SK-N-SH (cell line): ENCODE results near the gene COA6. TPM values are rescaled to one million over a fixed set of nuclear protein-coding genes. Genes with fewer than 3 reads are reported as not detected.

Source experiments
- CTCF ChIA-PET: fragments of 300-600, 350-600 bp; formaldehyde crosslinking; extraction: SDS; loops from one replicate; lab custom pipeline; 2021; lab: Yijun Ruan, JAX
- POLR2A ChIA-PET: fragments of 350-600 bp; sonication (Branson Sonifier 250); formaldehyde crosslinking; extraction: SDS; loops from one replicate; lab custom pipeline; 2020; ENCODE audit warnings: antibody characterized with exemption, inconsistent platforms; lab: Yijun Ruan, JAX
- DNase-seq: peaks from one replicate; pipeline ENCODE4 v3.0.0; 2012
- H2AFZ ChIP-seq: fragments of 200-600 bp; sonication (generic); 2 replicates; pipeline ENCODE4 v1.8.1; 2016; ENCODE audit warnings: antibody characterized with exemption, mild to moderate bottlenecking, low read depth
- H3F3A ChIP-seq: fragments of 200-600 bp; sonication (generic); replicated peaks from 2 replicates; pipeline ENCODE3; 2016; ENCODE audit warnings: antibody characterized with exemption, mild to moderate bottlenecking; ENCODE audit not compliant: insufficient read depth
- H3K27ac ChIP-seq, 2 experiments: fragments of 200-500 bp in 1 of 2; fragments of 200-600 bp in 1 of 2; sonication (Bioruptor generic) in 1 of 2; sonication (generic), shearing (Covaris generic) in 1 of 2; 2 replicates each; pipeline versions ENCODE4 v1.5.1 to v1.6.1; 2014 to 2016; ENCODE audit warnings: low read depth in 2 of 2, inconsistent platforms in 1 of 2, low read length in 1 of 2, mild to moderate bottlenecking in 1 of 2, mixed read lengths in 1 of 2
- H3K27me3 ChIP-seq: fragments of 200-600 bp; sonication (generic), shearing (Covaris generic); 2 replicates; pipeline ENCODE4 v1.6.1; 2016; ENCODE audit warnings: mixed run types; ENCODE audit not compliant: insufficient read depth
- H3K36me3 ChIP-seq, 2 experiments: fragments of 200-500 bp in 1 of 2; fragments of 200-600 bp in 1 of 2; sonication (Bioruptor generic) in 1 of 2; sonication (generic) in 1 of 2; replicated peaks in 1 of 2; 2 replicates each; pipeline versions ENCODE3 to v1.5.1; 2014 to 2016; ENCODE audit warnings: low read length in 1 of 2, mild to moderate bottlenecking in 1 of 2; ENCODE audit not compliant: insufficient read depth in 2 of 2, control insufficient read depth in 1 of 2
- H3K4me1 ChIP-seq, 2 experiments: fragments of 200-500 bp in 1 of 2; fragments of 200-600 bp in 1 of 2; sonication (Bioruptor generic) in 1 of 2; sonication (generic), shearing (Covaris generic) in 1 of 2; 2 replicates each; pipeline versions ENCODE4 v1.5.1 to v1.6.1; 2014 to 2016; ENCODE audit warnings: low read depth in 1 of 2, low read length in 1 of 2, mixed run types in 1 of 2; ENCODE audit not compliant: insufficient read depth in 2 of 2, control insufficient read depth in 1 of 2
- H3K4me2 ChIP-seq: fragments of 200-600 bp; sonication (generic), shearing (Covaris generic); 2 replicates; pipeline ENCODE4 v1.6.1; 2017; ENCODE audit warnings: mixed run types
- H3K4me3 ChIP-seq, 2 experiments: fragments of 200-500 bp in 1 of 2; fragments of 200-600 bp in 1 of 2; sonication (Bioruptor generic) in 1 of 2; sonication (generic), shearing (Covaris generic) in 1 of 2; 2 replicates each; pipeline versions ENCODE4 v1.5.1 to v1.8.1; 2014 to 2016; ENCODE audit warnings: low read depth in 2 of 2, inconsistent platforms in 1 of 2, low read length in 1 of 2, mild to moderate bottlenecking in 1 of 2, mixed read lengths in 1 of 2, moderate library complexity in 1 of 2
- H3K79me2 ChIP-seq: fragments of 200-600 bp; sonication (generic); 2 replicates; pipeline ENCODE4 v1.8.1; 2017; ENCODE audit warnings: mild to moderate bottlenecking; ENCODE audit not compliant: insufficient read depth
- H3K9ac ChIP-seq: fragments of 200-600 bp; sonication (generic); 2 replicates; pipeline ENCODE4 v1.6.1; 2017; ENCODE audit warnings: mixed run types
- H3K9me2 ChIP-seq: fragments of 200-600 bp; sonication (generic); 2 replicates; pipeline ENCODE4 v1.6.1; 2017; ENCODE audit warnings: mixed run types
- H3K9me3 ChIP-seq: fragments of 200-600 bp; sonication (generic); 2 replicates; pipeline ENCODE4 v1.6.1; 2017; ENCODE audit warnings: mixed run types, mild to moderate bottlenecking, moderate library complexity
- H4K20me1 ChIP-seq: fragments of 200-600 bp; sonication (generic); 2 replicates; pipeline ENCODE4 v1.6.1; 2017; ENCODE audit warnings: mild to moderate bottlenecking, mixed run types; ENCODE audit not compliant: insufficient read depth
- EP300 ChIP-seq, 2 experiments: IDR thresholded peaks; 2 replicates each; pipeline versions ENCODE4 v1.4.0 to v1.6.1; 2012; ENCODE audit warnings: borderline replicate concordance in 1 of 2, low read depth in 1 of 2, low read length in 1 of 2
- FOXJ3 ChIP-seq: sonication (generic); formaldehyde crosslinking; IDR thresholded peaks from 2 replicates; pipeline ENCODE4 v1.5.1; 2020; ENCODE audit warnings: mild to moderate bottlenecking, missing genetic modification reagents
- FOXM1 ChIP-seq: IDR thresholded peaks from 2 replicates; pipeline ENCODE4 v1.4.0; 2012; ENCODE audit warnings: low read depth, mild to moderate bottlenecking
- MEF2A ChIP-seq: IDR thresholded peaks from 2 replicates; pipeline ENCODE4 v1.4.0; 2012; ENCODE audit warnings: low read depth, borderline replicate concordance
- NFIC ChIP-seq: IDR thresholded peaks from 2 replicates; pipeline ENCODE4 v1.4.0; 2012; ENCODE audit warnings: borderline replicate concordance
- NRF1 ChIP-seq: IDR thresholded peaks from 2 replicates; pipeline ENCODE4 v1.6.1; 2012; ENCODE audit warnings: low read depth, mild to moderate bottlenecking, low read length
- RCOR1 ChIP-seq: fragments of 150-350 bp; IDR thresholded peaks from 2 replicates; pipeline ENCODE4 v1.6.1; 2017; ENCODE audit warnings: antibody characterized with exemption, low read length
- RFX5 ChIP-seq: IDR thresholded peaks from 2 replicates; pipeline ENCODE4 v1.6.1; 2012; ENCODE audit warnings: mild to moderate bottlenecking, improper control_type of control experiment, low read length
- RXRA ChIP-seq: IDR thresholded peaks from 2 replicates; pipeline ENCODE4 v1.4.0; 2012; ENCODE audit warnings: low read depth, mild to moderate bottlenecking, borderline replicate concordance
- TCF12 ChIP-seq: IDR thresholded peaks from 2 replicates; pipeline ENCODE4 v1.4.0; 2012
- YY1 ChIP-seq: IDR thresholded peaks from 2 replicates; pipeline ENCODE4 v1.4.0; 2012; ENCODE audit warnings: low read depth, mild to moderate bottlenecking
- WGBS: methylation state at CpG from one replicate; pipeline ENCODE4 v1.1.6; 2017; ENCODE audit warnings: low lambda C conversion rate; 5-methylcytosine and 5-hydroxymethylcytosine counted together
- polyA plus RNA-seq, 3 experiments: library from polyadenylated mRNA; depleted of rRNA; stranded (reverse); fragments of >200 nt; gene quantifications; 2 replicates each; pipeline ENCODE4 v1.2.3, GENCODE V29; 2012
- TF ChIP-seq, protein P1 (sequence below): IDR thresholded peaks from 2 replicates; pipeline ENCODE4 v1.6.1; 2012; ENCODE audit warnings: mild to moderate bottlenecking, low read depth, low read length, moderate library complexity
- TF ChIP-seq, protein P2 (sequence below): IDR thresholded peaks from 2 replicates; pipeline ENCODE4 v1.4.0; 2012; ENCODE audit warnings: low read depth
- TF ChIP-seq, protein P3 (sequence below): IDR thresholded peaks from 2 replicates; pipeline ENCODE4 v1.4.0; 2012; ENCODE audit warnings: low read depth, borderline replicate concordance
- TF ChIP-seq, protein P4 (sequence below): fragments of 200-600 bp; sonication (generic); IDR thresholded peaks from 2 replicates; pipeline ENCODE4 v1.6.1; 2017; ENCODE audit warnings: antibody characterized with exemption, mild to moderate bottlenecking, moderate library complexity
- TF ChIP-seq, protein P5 (sequence below): fragments of 150-350 bp; IDR thresholded peaks from 2 replicates; pipeline ENCODE4 v1.6.1; 2017; ENCODE audit warnings: antibody characterized with exemption, low read length, low read depth, borderline replicate concordance
- TF ChIP-seq, protein P6 (sequence below): fragments of 150-350 bp; IDR thresholded peaks from 2 replicates; pipeline ENCODE4 v1.6.1; 2016; ENCODE audit warnings: mild to moderate bottlenecking, low read depth, low read length
- TF ChIP-seq, protein P7 (sequence below): IDR thresholded peaks from 2 replicates; pipeline ENCODE4; 2012

The COA6 gene
- polyA plus RNA-seq, 1 of the 3 experiments (the other 2 are of a cell fraction): 42.2 TPM

DNA sequence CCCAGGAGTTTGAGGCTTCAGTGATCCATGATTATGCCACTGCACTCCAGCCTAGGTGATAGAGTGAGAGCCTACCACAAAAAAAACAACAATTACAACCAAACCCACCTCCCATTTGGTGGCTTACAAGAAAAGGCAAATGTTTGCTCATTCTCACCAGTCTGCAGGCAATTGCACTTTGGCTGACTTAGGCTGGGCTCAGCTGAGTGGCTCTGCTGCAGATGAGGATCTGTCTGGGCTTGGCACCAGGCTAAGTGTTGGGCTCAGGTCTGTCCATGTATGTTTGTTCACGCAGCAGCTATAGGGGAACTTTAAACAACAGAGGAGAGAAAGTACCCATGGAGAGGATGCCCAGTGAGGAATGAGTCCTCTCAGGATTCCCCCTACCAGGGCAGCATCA lies 28.0 kb upstream of the COA6 start (continued):
- TF ChIP-seq, protein P1, sequence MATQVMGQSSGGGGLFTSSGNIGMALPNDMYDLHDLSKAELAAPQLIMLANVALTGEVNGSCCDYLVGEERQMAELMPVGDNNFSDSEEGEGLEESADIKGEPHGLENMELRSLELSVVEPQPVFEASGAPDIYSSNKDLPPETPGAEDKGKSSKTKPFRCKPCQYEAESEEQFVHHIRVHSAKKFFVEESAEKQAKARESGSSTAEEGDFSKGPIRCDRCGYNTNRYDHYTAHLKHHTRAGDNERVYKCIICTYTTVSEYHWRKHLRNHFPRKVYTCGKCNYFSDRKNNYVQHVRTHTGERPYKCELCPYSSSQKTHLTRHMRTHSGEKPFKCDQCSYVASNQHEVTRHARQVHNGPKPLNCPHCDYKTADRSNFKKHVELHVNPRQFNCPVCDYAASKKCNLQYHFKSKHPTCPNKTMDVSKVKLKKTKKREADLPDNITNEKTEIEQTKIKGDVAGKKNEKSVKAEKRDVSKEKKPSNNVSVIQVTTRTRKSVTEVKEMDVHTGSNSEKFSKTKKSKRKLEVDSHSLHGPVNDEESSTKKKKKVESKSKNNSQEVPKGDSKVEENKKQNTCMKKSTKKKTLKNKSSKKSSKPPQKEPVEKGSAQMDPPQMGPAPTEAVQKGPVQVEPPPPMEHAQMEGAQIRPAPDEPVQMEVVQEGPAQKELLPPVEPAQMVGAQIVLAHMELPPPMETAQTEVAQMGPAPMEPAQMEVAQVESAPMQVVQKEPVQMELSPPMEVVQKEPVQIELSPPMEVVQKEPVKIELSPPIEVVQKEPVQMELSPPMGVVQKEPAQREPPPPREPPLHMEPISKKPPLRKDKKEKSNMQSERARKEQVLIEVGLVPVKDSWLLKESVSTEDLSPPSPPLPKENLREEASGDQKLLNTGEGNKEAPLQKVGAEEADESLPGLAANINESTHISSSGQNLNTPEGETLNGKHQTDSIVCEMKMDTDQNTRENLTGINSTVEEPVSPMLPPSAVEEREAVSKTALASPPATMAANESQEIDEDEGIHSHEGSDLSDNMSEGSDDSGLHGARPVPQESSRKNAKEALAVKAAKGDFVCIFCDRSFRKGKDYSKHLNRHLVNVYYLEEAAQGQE: no peak
- no peak for TF ChIP-seq EP300 (IDR thresholded peaks at IDR 0.05; ENCODE audit: borderline replicate concordance in 1 of 2, low read depth in 1 of 2, low read length in 1 of 2)
- no peak for TF ChIP-seq RCOR1
- no peak for TF ChIP-seq TCF12
- TF ChIP-seq RFX5: no peak
- TF ChIP-seq, protein P2, sequence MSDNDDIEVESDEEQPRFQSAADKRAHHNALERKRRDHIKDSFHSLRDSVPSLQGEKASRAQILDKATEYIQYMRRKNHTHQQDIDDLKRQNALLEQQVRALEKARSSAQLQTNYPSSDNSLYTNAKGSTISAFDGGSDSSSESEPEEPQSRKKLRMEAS: no peak
- no peak for TF ChIP-seq RXRA
- no peak for TF ChIP-seq FOXJ3 (CRISPR knock-in tag)
- TF ChIP-seq YY1: no peak

DNA sequence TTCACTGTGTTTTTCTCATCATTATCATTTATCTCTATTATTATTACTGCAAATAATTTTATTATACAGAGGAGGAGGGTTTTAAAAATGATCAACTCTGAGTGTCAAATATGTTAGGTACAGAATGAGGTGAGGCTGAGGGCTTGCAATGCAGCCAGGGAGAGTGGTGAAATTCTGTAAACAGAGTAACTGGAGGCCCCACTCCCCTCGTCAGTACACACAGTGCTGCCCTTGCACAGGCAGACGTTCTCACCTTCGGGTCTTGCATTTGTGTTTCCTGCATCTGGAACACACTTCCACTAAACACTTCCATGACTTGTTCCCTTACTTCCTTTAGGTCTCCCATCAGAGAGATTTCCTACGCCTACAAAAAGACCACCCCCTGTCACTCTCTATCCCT lies 24.3 kb upstream of the COA6 start:
- Histone ChIP-seq H3K9me3 (no peaks in the 10 kb centered on the region), H3K27me3 (no peaks in the 10 kb centered on the region), H3K9me2 (no peaks in the 10 kb centered on the region), H2AFZ (no peak overlapping the region), H3K4me3 (no peak overlapping the region), H3K4me1 (no peaks in the 10 kb centered on the region), H3K36me3 (no peaks in the 10 kb centered on the region), H3K79me2 (no peaks in the 10 kb centered on the region), H3K4me2 (no peak overlapping the region), H3K27ac (no peak overlapping the region), H4K20me1 (no peaks in the 10 kb centered on the region), H3K9ac (no peak overlapping the region), H3F3A (no peaks in the 10 kb centered on the region)
- 75% methylated on average over 4 of the region's 4 CpGs for WGBS
- DNase-seq: no peak
- POLR2A ChIA-PET: no interaction called here
- CTCF ChIA-PET: no interaction called here
- TF ChIP-seq, protein P1: no peak
- TF ChIP-seq, protein P3, sequence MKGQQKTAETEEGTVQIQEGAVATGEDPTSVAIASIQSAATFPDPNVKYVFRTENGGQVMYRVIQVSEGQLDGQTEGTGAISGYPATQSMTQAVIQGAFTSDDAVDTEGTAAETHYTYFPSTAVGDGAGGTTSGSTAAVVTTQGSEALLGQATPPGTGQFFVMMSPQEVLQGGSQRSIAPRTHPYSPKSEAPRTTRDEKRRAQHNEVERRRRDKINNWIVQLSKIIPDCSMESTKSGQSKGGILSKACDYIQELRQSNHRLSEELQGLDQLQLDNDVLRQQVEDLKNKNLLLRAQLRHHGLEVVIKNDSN: no peak
- TF ChIP-seq NRF1 (no peak), TCF12 (no peak), EP300 (IDR thresholded peaks at IDR 0.05; ENCODE audit: borderline replicate concordance in 1 of 2, low read depth in 1 of 2, low read length in 1 of 2) (no peak), FOXM1 (no peak), NFIC (no peak), MEF2A (no peak)
- TF ChIP-seq, protein P4, sequence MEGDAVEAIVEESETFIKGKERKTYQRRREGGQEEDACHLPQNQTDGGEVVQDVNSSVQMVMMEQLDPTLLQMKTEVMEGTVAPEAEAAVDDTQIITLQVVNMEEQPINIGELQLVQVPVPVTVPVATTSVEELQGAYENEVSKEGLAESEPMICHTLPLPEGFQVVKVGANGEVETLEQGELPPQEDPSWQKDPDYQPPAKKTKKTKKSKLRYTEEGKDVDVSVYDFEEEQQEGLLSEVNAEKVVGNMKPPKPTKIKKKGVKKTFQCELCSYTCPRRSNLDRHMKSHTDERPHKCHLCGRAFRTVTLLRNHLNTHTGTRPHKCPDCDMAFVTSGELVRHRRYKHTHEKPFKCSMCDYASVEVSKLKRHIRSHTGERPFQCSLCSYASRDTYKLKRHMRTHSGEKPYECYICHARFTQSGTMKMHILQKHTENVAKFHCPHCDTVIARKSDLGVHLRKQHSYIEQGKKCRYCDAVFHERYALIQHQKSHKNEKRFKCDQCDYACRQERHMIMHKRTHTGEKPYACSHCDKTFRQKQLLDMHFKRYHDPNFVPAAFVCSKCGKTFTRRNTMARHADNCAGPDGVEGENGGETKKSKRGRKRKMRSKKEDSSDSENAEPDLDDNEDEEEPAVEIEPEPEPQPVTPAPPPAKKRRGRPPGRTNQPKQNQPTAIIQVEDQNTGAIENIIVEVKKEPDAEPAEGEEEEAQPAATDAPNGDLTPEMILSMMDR: no peak
- TF ChIP-seq, protein P5, sequence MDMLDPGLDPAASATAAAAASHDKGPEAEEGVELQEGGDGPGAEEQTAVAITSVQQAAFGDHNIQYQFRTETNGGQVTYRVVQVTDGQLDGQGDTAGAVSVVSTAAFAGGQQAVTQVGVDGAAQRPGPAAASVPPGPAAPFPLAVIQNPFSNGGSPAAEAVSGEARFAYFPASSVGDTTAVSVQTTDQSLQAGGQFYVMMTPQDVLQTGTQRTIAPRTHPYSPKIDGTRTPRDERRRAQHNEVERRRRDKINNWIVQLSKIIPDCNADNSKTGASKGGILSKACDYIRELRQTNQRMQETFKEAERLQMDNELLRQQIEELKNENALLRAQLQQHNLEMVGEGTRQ: no peak
- TF ChIP-seq, protein P6, sequence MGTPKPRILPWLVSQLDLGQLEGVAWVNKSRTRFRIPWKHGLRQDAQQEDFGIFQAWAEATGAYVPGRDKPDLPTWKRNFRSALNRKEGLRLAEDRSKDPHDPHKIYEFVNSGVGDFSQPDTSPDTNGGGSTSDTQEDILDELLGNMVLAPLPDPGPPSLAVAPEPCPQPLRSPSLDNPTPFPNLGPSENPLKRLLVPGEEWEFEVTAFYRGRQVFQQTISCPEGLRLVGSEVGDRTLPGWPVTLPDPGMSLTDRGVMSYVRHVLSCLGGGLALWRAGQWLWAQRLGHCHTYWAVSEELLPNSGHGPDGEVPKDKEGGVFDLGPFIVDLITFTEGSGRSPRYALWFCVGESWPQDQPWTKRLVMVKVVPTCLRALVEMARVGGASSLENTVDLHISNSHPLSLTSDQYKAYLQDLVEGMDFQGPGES: no peak
- TF ChIP-seq, protein P7, sequence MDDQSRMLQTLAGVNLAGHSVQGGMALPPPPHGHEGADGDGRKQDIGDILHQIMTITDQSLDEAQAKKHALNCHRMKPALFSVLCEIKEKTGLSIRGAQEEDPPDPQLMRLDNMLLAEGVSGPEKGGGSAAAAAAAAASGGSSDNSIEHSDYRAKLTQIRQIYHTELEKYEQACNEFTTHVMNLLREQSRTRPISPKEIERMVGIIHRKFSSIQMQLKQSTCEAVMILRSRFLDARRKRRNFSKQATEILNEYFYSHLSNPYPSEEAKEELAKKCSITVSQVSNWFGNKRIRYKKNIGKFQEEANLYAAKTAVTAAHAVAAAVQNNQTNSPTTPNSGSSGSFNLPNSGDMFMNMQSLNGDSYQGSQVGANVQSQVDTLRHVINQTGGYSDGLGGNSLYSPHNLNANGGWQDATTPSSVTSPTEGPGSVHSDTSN: no peak
